GM12878 (cell line): ENCODE data around the gene HHLA2. TPM values are rescaled to one million over a fixed set of nuclear protein-coding genes. Genes with fewer than 3 reads are reported as not detected.

Experiments used
- ATAC-seq: fragments of 200-7000 bp; cut with Tn5 transposase; 3 replicates; pipeline ENCODE4 v1.9.1; 2020; ENCODE audit warnings: mild to moderate bottlenecking, moderate library complexity
- BruUV-seq: library from RNA; stranded (reverse); fragments of 400-500 nt; replicated peaks from 2 replicates; lab custom pipeline; 2021; lab: Mats Ljungman, UMichigan
- CTCF ChIA-PET: fragments of 300-600 bp; sonication (Branson Sonifier 250); formaldehyde crosslinking; extraction: SDS; loops from one replicate; lab custom pipeline; 2021; ENCODE audit warnings: inconsistent platforms; lab: Yijun Ruan, JAX
- POLR2A ChIA-PET: fragments of 350-600 bp; formaldehyde crosslinking; extraction: SDS; loops from one replicate; lab custom pipeline; 2021; ENCODE audit warnings: inconsistent platforms; lab: Charles Lee
- RAD21 ChIA-PET: fragments of 300-600 bp; sonication (Branson Sonifier 250); formaldehyde crosslinking; loops from one replicate; lab custom pipeline; 2023; ENCODE audit warnings: antibody characterized with exemption; ENCODE audit not compliant: unreplicated experiment; lab: Charles Lee
- SMC1A ChIA-PET: fragments of 300-600 bp; sonication (Branson Sonifier 250); formaldehyde crosslinking; loops from one replicate; lab custom pipeline; 2023; ENCODE audit not compliant: unreplicated experiment, uncharacterized antibody; lab: Charles Lee
- DNase-seq: peaks from one replicate; pipeline ENCODE4 v3.0.0-alpha.2; 2011; ENCODE audit warnings: low read depth, low spot score
- FAIRE-seq: peaks from 3 replicates; lab custom pipeline; 2011; peaks lifted over from hg19 to GRCh38; lab: Jason Lieb, UNC
- H2AFZ ChIP-seq: 2 replicates; pipeline ENCODE4 v1.6.0; 2011; ENCODE audit warnings: low read depth, low read length, control low read depth; ENCODE audit not compliant: control insufficient read depth
- H3K27ac ChIP-seq: 2 replicates; pipeline ENCODE4 v1.5.1; 2011; ENCODE audit warnings: control low read depth; ENCODE audit not compliant: control insufficient read depth, insufficient read depth
- H3K27me3 ChIP-seq, 2 experiments: replicated peaks in 1 of 2; 2 replicates each; pipeline versions ENCODE4 v1.6.0 to v1.6.1; 2011; ENCODE audit warnings: low read length in 1 of 2; ENCODE audit not compliant: control insufficient read depth in 2 of 2, insufficient read depth in 2 of 2
- H3K36me3 ChIP-seq, 2 experiments: 2 replicates each; pipeline ENCODE4 v1.5.1; 2011; ENCODE audit warnings: low read length in 1 of 2; ENCODE audit not compliant: control insufficient read depth in 2 of 2, insufficient read depth in 2 of 2
- H3K4me1 ChIP-seq: 2 replicates; pipeline ENCODE4 v1.6.1; 2011; ENCODE audit warnings: mild to moderate bottlenecking, low read length, moderate library complexity, mixed read lengths; ENCODE audit not compliant: control insufficient read depth, insufficient read depth
- H3K4me2 ChIP-seq: 2 replicates; pipeline ENCODE4 v1.6.0; 2011; ENCODE audit warnings: control low read depth; ENCODE audit not compliant: control insufficient read depth, insufficient read depth
- H3K4me3 ChIP-seq: fragments of 200-600 bp; sonication (generic); 2 replicates; pipeline ENCODE4 v1.5.1; 2016
- H3K79me2 ChIP-seq: 2 replicates; pipeline ENCODE4 v1.6.0; 2011; ENCODE audit warnings: low read length; ENCODE audit not compliant: control insufficient read depth, insufficient read depth
- H3K9ac ChIP-seq: 2 replicates; pipeline ENCODE4 v1.8.0; 2011; ENCODE audit warnings: low read length, control low read depth, mixed read lengths; ENCODE audit not compliant: control insufficient read depth, insufficient read depth
- H3K9me3 ChIP-seq: replicated peaks from 3 replicates; pipeline ENCODE4 v1.5.1; 2011; ENCODE audit warnings: mild to moderate bottlenecking, low read length; ENCODE audit not compliant: control insufficient read depth, insufficient read depth
- H4K20me1 ChIP-seq: 2 replicates; pipeline ENCODE4 v1.6.0; 2011; ENCODE audit not compliant: control insufficient read depth, insufficient read depth
- BMI1 ChIP-seq: fragments of 450-650 bp; IDR thresholded peaks from 2 replicates; pipeline ENCODE4 v1.6.1; 2016; ENCODE audit warnings: mild to moderate bottlenecking, moderate library complexity, borderline replicate concordance
- CBFB ChIP-seq: IDR thresholded peaks from 2 replicates; pipeline ENCODE4 v1.6.1; 2016; ENCODE audit warnings: antibody characterized with exemption, low read depth
- EP300 ChIP-seq, 2 experiments: fragments of 150-350 bp in 1 of 2; IDR thresholded peaks; 2 replicates each; pipeline ENCODE4 v1.6.1; 2011 to 2012; ENCODE audit warnings: low read depth in 2 of 2, low read length in 2 of 2, borderline replicate concordance in 1 of 2, improper control_type of control experiment in 1 of 2, inconsistent platforms in 1 of 2; ENCODE audit not compliant: control insufficient read depth in 1 of 2
- IKZF1 ChIP-seq: fragments of 450-650 bp; conservative IDR thresholded peaks from 2 replicates; pipeline ENCODE4 v1.6.1; 2017; ENCODE audit warnings: antibody characterized with exemption, mild to moderate bottlenecking
- RBBP5 ChIP-seq: fragments of 200-600 bp; sonication (generic); conservative IDR thresholded peaks from 2 replicates; pipeline ENCODE4 v1.6.1; 2016
- RCOR1 ChIP-seq: conservative IDR thresholded peaks from 2 replicates; pipeline ENCODE4 v1.6.1; 2012; ENCODE audit warnings: low read depth, low read length, improper control_type of control experiment
- RFX5 ChIP-seq: IDR thresholded peaks from 2 replicates; pipeline ENCODE4 v1.6.1; 2011; ENCODE audit warnings: low read depth, low read length, improper control_type of control experiment
- SMAD5 ChIP-seq: IDR thresholded peaks from 2 replicates; pipeline ENCODE4 v1.6.1; 2016; ENCODE audit warnings: antibody characterized with exemption, low read depth
- STAT3 ChIP-seq: IDR thresholded peaks from 2 replicates; pipeline ENCODE4 v1.6.1; 2011; ENCODE audit warnings: low read depth, low read length, improper control_type of control experiment
- SUPT20H ChIP-seq: IDR thresholded peaks from 2 replicates; pipeline ENCODE4 v1.6.1; 2011; ENCODE audit warnings: low read depth, mild to moderate bottlenecking, low read length, moderate library complexity, borderline replicate concordance; ENCODE audit not compliant: control insufficient read depth
- USF2 ChIP-seq: IDR thresholded peaks from 2 replicates; pipeline ENCODE4 v1.6.1; 2011; ENCODE audit warnings: low read depth, low read length, improper control_type of control experiment, borderline replicate concordance
- YBX1 ChIP-seq: fragments of 450-650 bp; IDR thresholded peaks from 2 replicates; pipeline ENCODE4 v1.6.1; 2016; ENCODE audit warnings: antibody characterized with exemption
- ZSCAN29 ChIP-seq: fragments of 450-650 bp; IDR thresholded peaks from 2 replicates; pipeline ENCODE4 v1.6.1; 2017; ENCODE audit warnings: mild to moderate bottlenecking, moderate library complexity
- WGBS: methylation state at CpG from one replicate; pipeline ENCODE4 v1.1.6; 2016; ENCODE audit warnings: low lambda C conversion rate; ENCODE audit not compliant: insufficient replicate concordance, insufficient coverage; ENCODE audit errors: missing lambda C conversion rate; 5-methylcytosine and 5-hydroxymethylcytosine counted together
- in situ Hi-C: fragments of 300-500 bp; cut with MboI; formaldehyde crosslinking; loops from 9 replicates; pipeline ENCODE4 v1.14.3; 2018; ENCODE audit warnings: mixed read lengths
- intact Hi-C: fragments of 100-400 bp; cut with micrococcal nuclease; formaldehyde crosslinking; loops from one replicate; pipeline ENCODE4 v1.14.2; 2022; ENCODE audit not compliant: unreplicated experiment
- polyA plus RNA-seq, 11 experiments: library from polyadenylated mRNA; depleted of rRNA in 4 of 11; unstranded in 6 of 11; stranded (reverse) in 5 of 11; fragments of >200 nt; fragmentation: Nextera tagmentation in 4 of 11; fragmentation: Illumina TruSeq in 1 of 11; extraction: Ambion mirVana in 4 of 11; extraction: Trizol in 1 of 11; gene quantifications; 1 replicate in 1 of 11; 2 replicates in 10 of 11; pipeline versions ENCODE4 v1.2.1 to v1.2.3, GENCODE V29; 2011 to 2016; ENCODE audit warnings: inconsistent platforms in 2 of 11, missing spikeins in 2 of 11, low read depth in 1 of 11
- total RNA-seq, 4 experiments: library from RNA; depleted of rRNA in 3 of 4; stranded (reverse); fragments of >200 nt in 3 of 4; fragmentation: Illumina TruSeq in 1 of 4; extraction: Trizol in 1 of 4; gene quantifications; 2 replicates each; pipeline versions ENCODE4 v1.2.1 to v1.2.3, GENCODE V29; 2013 to 2021

Gene HHLA2
- total and polyA plus RNA-seq, 10 of the 15 experiments (the other 5 are each of a cell fraction or from before 2014, with no cell fraction given) = 0.11 to 1.3 (median 0.28) TPM; not detected in 1

DNA sequence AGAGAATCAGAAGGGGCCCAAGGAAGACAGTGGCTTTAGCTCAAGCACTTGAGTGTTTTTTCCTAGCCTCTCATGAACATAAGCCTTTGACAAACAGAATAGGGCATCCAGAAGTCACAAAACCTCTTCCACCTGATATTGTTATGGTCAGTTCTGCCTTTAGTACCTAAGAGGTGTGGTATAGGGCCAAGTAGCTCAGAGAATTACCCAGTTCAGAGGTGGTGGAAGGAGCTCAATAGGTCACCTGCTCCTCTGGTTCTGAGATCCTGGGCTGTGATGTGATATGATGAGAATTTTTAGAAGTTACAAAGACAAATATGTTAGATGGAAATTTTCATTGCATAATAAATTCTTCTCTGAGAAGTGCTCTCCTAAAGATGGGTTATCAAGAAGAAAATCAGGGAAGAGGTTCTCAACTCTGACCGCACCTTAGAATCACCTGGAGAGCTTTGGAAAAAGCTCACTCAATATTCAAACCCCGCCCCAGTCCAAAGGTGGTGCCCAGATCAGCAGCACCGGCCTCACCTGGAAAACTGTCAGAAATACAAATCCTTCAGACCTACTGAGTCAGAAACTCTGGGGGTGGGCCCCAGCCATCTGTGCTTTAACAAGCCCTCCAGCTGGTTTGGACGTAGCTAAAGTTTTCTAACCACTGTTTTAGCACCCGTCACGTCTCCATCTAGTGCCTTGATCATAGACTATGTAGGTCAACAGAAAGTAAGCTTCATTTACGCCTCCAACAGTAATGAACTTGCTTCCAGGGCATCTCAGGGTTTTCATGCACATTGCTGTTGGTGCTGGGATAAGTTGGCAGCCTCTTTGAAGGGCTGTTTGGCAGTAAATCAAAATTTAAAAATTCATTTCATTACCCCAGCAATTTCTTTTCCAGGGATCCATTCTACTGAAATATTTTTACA, 112.8 kb downstream of the HHLA2 start (continued):
- no peak for TF ChIP-seq EP300 (IDR thresholded peaks at IDR 0.05; ENCODE audit: borderline replicate concordance in 1 of 2, control insufficient read depth in 1 of 2, low read depth in 2 of 2, low read length in 2 of 2)
- TF ChIP-seq SUPT20H = no peak

DNA sequence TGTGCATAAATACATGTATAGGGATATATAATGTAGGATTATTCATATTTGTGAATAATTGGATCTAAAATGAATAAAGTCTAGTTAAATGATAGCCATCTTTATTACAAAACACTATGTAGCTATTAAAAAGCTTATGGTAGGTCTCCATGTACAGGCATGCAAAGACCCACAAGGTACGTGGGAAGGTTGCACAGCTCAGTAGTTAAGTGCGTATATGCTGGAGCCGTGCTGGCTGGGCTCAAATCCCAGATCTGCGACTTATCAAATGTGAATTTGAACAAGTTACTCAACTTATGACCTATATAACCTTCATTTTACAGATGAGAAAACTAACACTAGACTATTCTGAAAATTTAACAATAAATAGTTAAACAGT, 113.4 kb downstream of the HHLA2 start:
- ChIA-PET POLR2A (no interaction called here), CTCF (interaction anchor here (0.7 to 2.1 kb wide), 8 partner anchors 9 to 472 kb away, joined by 3 to 19 read pairs (median 3); no protein-coding TSS in a partner anchor), SMC1A (interaction anchor here (0.6 to 1.3 kb wide), 7 partner anchors 8 to 673 kb away, joined by 3 to 4 read pairs (median 4); no protein-coding TSS in a partner anchor), RAD21 (interaction anchor here (2.0 kb wide), 1 partner anchor 256 kb away, joined by 10 read pairs; no protein-coding TSS in a partner anchor)
- H3K9ac ChIP-seq = no peak overlapping the region
- WGBS = 82% methylated on average over 4 of the region's 4 CpGs
- H2AFZ ChIP-seq = no peak overlapping the region
- peaks cover 4% of the 10 kb centered on the region; the same call in 1 of the 2 replicates for H3K4me1 ChIP-seq
- no peaks in the 10 kb centered on the region for H3K27me3 ChIP-seq
- no TSS peak for BruUV-seq
- TF ChIP-seq RCOR1 (no peak), SMAD5 (no peak), CBFB (no peak), RBBP5 (no peak), STAT3 (no peak), ZSCAN29 (no peak), USF2 (no peak), RFX5 (no peak), IKZF1 (no peak), YBX1 (no peak), BMI1 (no peak)
- H3K4me2 ChIP-seq = no peak overlapping the region
- H4K20me1 ChIP-seq = no peaks in the 10 kb centered on the region
- intact Hi-C loops (loop anchor here (5.0 kb wide), 3 partner anchors 67 to 322 kb away; partner anchors contain the start of gene IFT57), in situ Hi-C loops (no loop called here)
- no peak overlapping the region for H3K4me3 ChIP-seq
- ATAC-seq (no peak), DNase-seq (no peak), FAIRE-seq (no peak)
- no peaks in the 10 kb centered on the region for H3K9me3 ChIP-seq
- H3K36me3 ChIP-seq = no peaks in the 10 kb centered on the region
- no peak overlapping the region for H3K27ac ChIP-seq
- no peaks in the 10 kb centered on the region for H3K79me2 ChIP-seq
